H1 (cell line): ENCODE measurements around the gene RHOB. TPM values are rescaled to one million over a fixed set of nuclear protein-coding genes. Genes with fewer than 3 reads are reported as not detected.

Source experiments
- ASH2L ChIP-seq: fragments of 200-600, 300-600 bp; sonication (generic); IDR thresholded peaks from one replicate; pipeline ENCODE4 v1.7.1; 2017; ENCODE audit warnings: low read length
- CBX8 ChIP-seq: fragments of 300-800, 300-1000 bp; sonication (generic); IDR thresholded peaks from 2 replicates; pipeline ENCODE4 v1.7.1; 2016; ENCODE audit warnings: low read depth, low read length, borderline replicate concordance
- EZH2 ChIP-seq: fragments of 200-600 bp; sonication (generic); IDR thresholded peaks from 2 replicates; pipeline ENCODE4 v1.7.1; 2012; ENCODE audit warnings: low read depth, mild to moderate bottlenecking, moderate library complexity, low read length, inconsistent platforms; ENCODE audit not compliant: severe bottlenecking
- GABPA ChIP-seq: IDR thresholded peaks from 2 replicates; pipeline ENCODE4 v1.6.1; 2011; ENCODE audit warnings: mild to moderate bottlenecking, low read length, moderate library complexity, borderline replicate concordance; ENCODE audit not compliant: insufficient read depth
- HDAC6 ChIP-seq: IDR thresholded peaks from one replicate; pipeline ENCODE4 v1.7.1; 2012; ENCODE audit warnings: low read depth, mild to moderate bottlenecking, inconsistent platforms, low read length, moderate library complexity
- KDM5A ChIP-seq: fragments of 200-600 bp; IDR thresholded peaks from 2 replicates; pipeline ENCODE4 v1.7.1; 2012; ENCODE audit warnings: mild to moderate bottlenecking, low read length, inconsistent platforms, mixed read lengths
- MAFK ChIP-seq: IDR thresholded peaks from 2 replicates; pipeline ENCODE4 v1.6.1; 2012; ENCODE audit warnings: low read depth, mild to moderate bottlenecking, improper control_type of control experiment, low read length
- NANOG ChIP-seq: IDR thresholded peaks from 2 replicates; pipeline ENCODE4 v1.6.1; 2011; ENCODE audit warnings: low read length, low read depth, mild to moderate bottlenecking, inconsistent platforms; ENCODE audit not compliant: insufficient read depth, poor library complexity, severe bottlenecking
- POLR2AphosphoS5 ChIP-seq: IDR thresholded peaks from 2 replicates; pipeline ENCODE4 v1.6.1; 2011; ENCODE audit warnings: low read depth, low read length
- RAD21 ChIP-seq, 2 experiments: IDR thresholded peaks in 1 of 2; conservative IDR thresholded peaks in 1 of 2; 2 replicates each; pipeline ENCODE4 v1.6.1; 2011; ENCODE audit warnings: low read depth in 2 of 2, low read length in 2 of 2, improper control_type of control experiment in 1 of 2, inconsistent platforms in 1 of 2, mild to moderate bottlenecking in 1 of 2, moderate library complexity in 1 of 2
- RFX5 ChIP-seq: IDR thresholded peaks from 2 replicates; pipeline ENCODE4 v1.6.1; 2011; ENCODE audit warnings: low read depth, low read length, improper control_type of control experiment, borderline replicate concordance
- RXRA ChIP-seq: IDR thresholded peaks from 2 replicates; pipeline ENCODE4 v1.6.1; 2011; ENCODE audit warnings: low read depth, mild to moderate bottlenecking, low read length, moderate library complexity; ENCODE audit not compliant: insufficient read depth
- SP4 ChIP-seq: IDR thresholded peaks from 2 replicates; pipeline ENCODE4 v1.6.1; 2012; ENCODE audit warnings: low read length, inconsistent platforms
- SUZ12 ChIP-seq: fragments of 200-600 bp; sonication (generic); IDR thresholded peaks from 2 replicates; pipeline ENCODE4 v1.6.1; 2012; ENCODE audit warnings: mild to moderate bottlenecking, inconsistent platforms, low read length, moderate library complexity, mixed read lengths
- TAF1 ChIP-seq: IDR thresholded peaks from 2 replicates; pipeline ENCODE4 v1.6.1; 2011; ENCODE audit warnings: mild to moderate bottlenecking, low read depth, low read length
- TBP ChIP-seq: IDR thresholded peaks from 2 replicates; pipeline ENCODE4 v1.6.1; 2011; ENCODE audit warnings: low read depth, low read length, improper control_type of control experiment
- TEAD4 ChIP-seq: IDR thresholded peaks from 2 replicates; pipeline ENCODE4 v1.6.1; 2012; ENCODE audit warnings: low read depth, low read length, inconsistent platforms, mixed read lengths
- YY1 ChIP-seq: IDR thresholded peaks from 2 replicates; pipeline ENCODE4 v1.6.1; 2011; ENCODE audit warnings: low read depth, mild to moderate bottlenecking, low read length
- polyA plus RNA-seq, 7 experiments: library from polyadenylated mRNA; depleted of rRNA in 3 of 7; stranded (reverse) in 5 of 7; unstranded in 2 of 7; fragments of >200 nt in 5 of 7; fragments of 200-250 nt in 2 of 7; gene quantifications; 1 replicate in 5 of 7; 2 replicates in 1 of 7; 4 replicates in 1 of 7; pipeline versions ENCODE4 v1.2.1 to v1.2.3, GENCODE V29; 2011 to 2013; ENCODE audit warnings: missing spikeins in 2 of 7, mixed read lengths in 2 of 7
- total RNA-seq: library from RNA; stranded (reverse); fragmentation: NEBNext Ultra II Directional; extraction: Animal tissue kit (Norgen Biotek cat#: 25700); gene quantifications from 2 replicates; pipeline ENCODE4 v1.2.1, GENCODE V29; 2021
- TF ChIP-seq, protein P1 (sequence below): IDR thresholded peaks from 2 replicates; pipeline ENCODE4 v1.6.1; 2012; ENCODE audit warnings: inconsistent platforms
- TF ChIP-seq, protein P2 (sequence below): IDR thresholded peaks from 2 replicates; pipeline ENCODE4 v1.6.1; 2011; ENCODE audit warnings: low read length, improper control_type of control experiment
- TF ChIP-seq, protein P3 (sequence below), 3 experiments: IDR thresholded peaks; 1 replicate in 2 of 3; 2 replicates in 1 of 3; pipeline versions ENCODE4 v1.5.1 to v1.6.1; 2011; ENCODE audit warnings: low read length in 3 of 3, mild to moderate bottlenecking in 3 of 3, inconsistent platforms in 2 of 3, low read depth in 1 of 3, moderate library complexity in 1 of 3; ENCODE audit not compliant: insufficient read depth in 1 of 3; ENCODE audit errors: control extremely low read depth in 1 of 3

RHOB gene
- total and polyA plus RNA-seq, 2 of the 8 experiments (the other 6 are each of a cell fraction or from before 2014, with no cell fraction given), result 9.3 to 9.5 TPM

DNA sequence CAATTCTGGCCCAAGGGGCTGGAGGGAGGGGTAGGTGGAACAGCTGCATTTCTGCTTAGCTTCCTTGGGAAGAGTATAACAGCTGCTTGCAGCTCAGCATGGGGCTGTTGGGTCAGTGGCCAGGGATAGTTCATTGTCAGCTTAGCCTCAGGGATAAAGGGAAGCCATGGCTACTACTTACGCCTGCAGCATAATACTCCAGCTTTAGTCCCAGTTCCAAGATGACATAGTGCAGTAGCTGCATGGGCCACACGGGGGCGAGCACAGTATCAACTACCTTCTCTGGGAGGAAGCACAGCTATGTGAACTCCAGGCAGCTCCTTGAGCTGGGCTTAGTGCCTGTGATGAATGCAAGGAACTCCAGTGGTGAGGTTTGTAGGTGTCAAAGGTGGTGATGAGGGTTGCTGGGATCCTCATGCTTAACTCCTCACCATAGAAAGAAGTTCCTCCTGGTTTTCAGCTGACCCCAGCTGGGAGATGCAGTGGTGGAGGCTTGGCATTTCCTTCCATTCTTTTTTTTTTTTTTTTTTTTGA, 35.4 kb upstream of the RHOB start (continued):
- TF ChIP-seq POLR2AphosphoS5 (no peak), RXRA (no peak), MAFK (no peak), TAF1 (no peak), RAD21 (IDR thresholded peaks at IDR 0.05 in 1 of 2, conservative IDR thresholded peaks at IDR 0.05 in 1 of 2; ENCODE audit: low read depth in 2 of 2, low read length in 2 of 2) (peak; percentile 73 to 81), SP4 (no peak), GABPA (no peak), YY1 (peak; percentile 75), KDM5A (no peak), NANOG (no peak), ASH2L (no peak), TBP (no peak), RFX5 (no peak), TEAD4 (no peak; the same call in 1 of the 2 replicates), EZH2 (no peak), HDAC6 (no peak), SUZ12 (no peak), CBX8 (no peak)
- TF ChIP-seq, protein P1, sequence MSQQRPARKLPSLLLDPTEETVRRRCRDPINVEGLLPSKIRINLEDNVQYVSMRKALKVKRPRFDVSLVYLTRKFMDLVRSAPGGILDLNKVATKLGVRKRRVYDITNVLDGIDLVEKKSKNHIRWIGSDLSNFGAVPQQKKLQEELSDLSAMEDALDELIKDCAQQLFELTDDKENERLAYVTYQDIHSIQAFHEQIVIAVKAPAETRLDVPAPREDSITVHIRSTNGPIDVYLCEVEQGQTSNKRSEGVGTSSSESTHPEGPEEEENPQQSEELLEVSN, result no peak
- TF ChIP-seq, protein P2, sequence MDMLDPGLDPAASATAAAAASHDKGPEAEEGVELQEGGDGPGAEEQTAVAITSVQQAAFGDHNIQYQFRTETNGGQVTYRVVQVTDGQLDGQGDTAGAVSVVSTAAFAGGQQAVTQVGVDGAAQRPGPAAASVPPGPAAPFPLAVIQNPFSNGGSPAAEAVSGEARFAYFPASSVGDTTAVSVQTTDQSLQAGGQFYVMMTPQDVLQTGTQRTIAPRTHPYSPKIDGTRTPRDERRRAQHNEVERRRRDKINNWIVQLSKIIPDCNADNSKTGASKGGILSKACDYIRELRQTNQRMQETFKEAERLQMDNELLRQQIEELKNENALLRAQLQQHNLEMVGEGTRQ, result 0 out of 2 replicates have a peak, but pooled peaks have one; percentile 18
- TF ChIP-seq, protein P3, sequence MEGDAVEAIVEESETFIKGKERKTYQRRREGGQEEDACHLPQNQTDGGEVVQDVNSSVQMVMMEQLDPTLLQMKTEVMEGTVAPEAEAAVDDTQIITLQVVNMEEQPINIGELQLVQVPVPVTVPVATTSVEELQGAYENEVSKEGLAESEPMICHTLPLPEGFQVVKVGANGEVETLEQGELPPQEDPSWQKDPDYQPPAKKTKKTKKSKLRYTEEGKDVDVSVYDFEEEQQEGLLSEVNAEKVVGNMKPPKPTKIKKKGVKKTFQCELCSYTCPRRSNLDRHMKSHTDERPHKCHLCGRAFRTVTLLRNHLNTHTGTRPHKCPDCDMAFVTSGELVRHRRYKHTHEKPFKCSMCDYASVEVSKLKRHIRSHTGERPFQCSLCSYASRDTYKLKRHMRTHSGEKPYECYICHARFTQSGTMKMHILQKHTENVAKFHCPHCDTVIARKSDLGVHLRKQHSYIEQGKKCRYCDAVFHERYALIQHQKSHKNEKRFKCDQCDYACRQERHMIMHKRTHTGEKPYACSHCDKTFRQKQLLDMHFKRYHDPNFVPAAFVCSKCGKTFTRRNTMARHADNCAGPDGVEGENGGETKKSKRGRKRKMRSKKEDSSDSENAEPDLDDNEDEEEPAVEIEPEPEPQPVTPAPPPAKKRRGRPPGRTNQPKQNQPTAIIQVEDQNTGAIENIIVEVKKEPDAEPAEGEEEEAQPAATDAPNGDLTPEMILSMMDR (IDR thresholded peaks at IDR 0.05; ENCODE audit: control extremely low read depth in 1 of 3, insufficient read depth in 1 of 3, low read depth in 1 of 3, low read length in 3 of 3), result peak; percentile 84 to 98 (median 89)
